ENCODE measurements around the gene PRRX2. TPM values are rescaled to one million over a fixed set of nuclear protein-coding genes. Genes with fewer than 3 reads are reported as not detected.

The PRRX2 gene
- total and polyA plus RNA-seq, 2 donors (not counting 1 experiment from before 2014, with no cell fraction given), result not detected

DNA sequence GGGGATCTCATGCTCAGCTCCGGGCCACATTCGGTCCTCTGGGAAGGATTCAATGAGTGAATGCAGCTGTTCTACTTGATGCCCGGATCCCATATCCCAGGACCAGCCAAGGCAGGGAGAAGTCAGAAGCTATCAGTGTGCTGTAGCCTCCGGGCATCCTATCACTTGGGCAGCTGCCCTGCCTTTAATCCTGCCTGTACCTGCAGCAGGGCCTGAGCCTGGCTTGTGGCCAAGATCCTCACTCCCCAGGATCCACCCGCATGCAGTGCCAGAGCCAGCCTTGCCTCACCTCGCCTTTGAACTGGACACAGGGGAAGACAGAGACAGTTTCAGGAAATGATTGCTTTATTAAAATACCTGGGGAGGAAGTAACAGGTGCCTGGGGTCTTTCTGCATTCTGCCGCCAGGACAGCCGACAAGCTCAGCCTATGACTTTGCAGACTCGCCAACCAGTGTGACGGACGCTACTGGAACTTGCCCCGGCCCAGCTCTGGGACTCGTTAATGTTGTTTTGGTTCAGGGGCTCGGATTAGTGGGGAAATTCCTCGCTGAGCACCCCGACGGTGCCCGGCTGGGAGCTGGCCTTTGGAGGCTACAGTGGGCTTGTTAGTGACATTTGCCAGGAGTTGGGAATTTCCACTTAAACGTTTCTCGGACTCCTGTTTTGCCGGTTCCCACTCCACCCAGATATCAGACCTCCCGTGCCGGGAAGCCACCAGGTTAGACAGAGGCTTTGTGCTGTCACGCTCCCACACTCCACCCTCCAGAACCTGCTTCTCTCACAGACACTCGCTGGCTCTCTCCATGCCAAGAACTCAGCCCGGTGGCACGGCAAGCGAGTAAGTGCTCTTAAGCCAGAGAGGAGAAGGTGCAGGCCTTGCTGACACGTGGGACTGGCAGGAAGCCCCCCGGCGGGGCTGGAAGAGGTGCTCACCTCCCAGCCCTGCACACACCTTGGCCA, 86.7 kb downstream of the PRRX2 start:
- CTCF ChIA-PET, result interaction anchor here (1.2 kb wide), 1 partner anchor 14 kb away, joined by 4 read pairs; no protein-coding TSS in a partner anchor
- intact Hi-C loops (cut with micrococcal nuclease), result no loop called here
- TF ChIP-seq, protein P1, sequence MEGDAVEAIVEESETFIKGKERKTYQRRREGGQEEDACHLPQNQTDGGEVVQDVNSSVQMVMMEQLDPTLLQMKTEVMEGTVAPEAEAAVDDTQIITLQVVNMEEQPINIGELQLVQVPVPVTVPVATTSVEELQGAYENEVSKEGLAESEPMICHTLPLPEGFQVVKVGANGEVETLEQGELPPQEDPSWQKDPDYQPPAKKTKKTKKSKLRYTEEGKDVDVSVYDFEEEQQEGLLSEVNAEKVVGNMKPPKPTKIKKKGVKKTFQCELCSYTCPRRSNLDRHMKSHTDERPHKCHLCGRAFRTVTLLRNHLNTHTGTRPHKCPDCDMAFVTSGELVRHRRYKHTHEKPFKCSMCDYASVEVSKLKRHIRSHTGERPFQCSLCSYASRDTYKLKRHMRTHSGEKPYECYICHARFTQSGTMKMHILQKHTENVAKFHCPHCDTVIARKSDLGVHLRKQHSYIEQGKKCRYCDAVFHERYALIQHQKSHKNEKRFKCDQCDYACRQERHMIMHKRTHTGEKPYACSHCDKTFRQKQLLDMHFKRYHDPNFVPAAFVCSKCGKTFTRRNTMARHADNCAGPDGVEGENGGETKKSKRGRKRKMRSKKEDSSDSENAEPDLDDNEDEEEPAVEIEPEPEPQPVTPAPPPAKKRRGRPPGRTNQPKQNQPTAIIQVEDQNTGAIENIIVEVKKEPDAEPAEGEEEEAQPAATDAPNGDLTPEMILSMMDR (IDR thresholded peaks at IDR 0.05), result no peak
- no peak for TF ChIP-seq EZH2 (IDR thresholded peaks at IDR 0.05; ENCODE audit: borderline replicate concordance, insufficient read depth, low read depth, low read length, poor library complexity, severe bottlenecking)
- H2AFZ ChIP-seq (ENCODE audit: insufficient read depth, low read depth, low read length, poor library complexity, severe bottlenecking), result no peak overlapping the region
- no peak overlapping the region for H3K4me2 ChIP-seq (replicated peaks; ENCODE audit: low read depth, low read length, poor library complexity, severe bottlenecking)
- DNase-seq (no peak), ATAC-seq (ENCODE audit: low read depth) (no peak)
- whole genome bisulfite sequencing (ENCODE audit: insufficient coverage), result 79% methylated on average over 28 of the region's 31 CpGs
- Mint-ChIP-seq H3K27me3 (peaks cover 17% of the 10 kb centered on the region), H3K4me1 (peaks cover 5% of the 10 kb centered on the region), H3K9me3 (ENCODE audit: insufficient read depth) (no peaks in the 10 kb centered on the region), H3K27ac (no peak overlapping the region), H3K4me3 (no peak overlapping the region)
- H3K9me3 ChIP-seq (ENCODE audit: control extremely low read depth in 1 of 3, control insufficient read depth in 2 of 3, insufficient read depth in 1 of 3, low read length in 2 of 3), result peaks cover 0 to 4% (median 0%) of the 10 kb centered on the region in 3 donors
- no peak overlapping the region for H3K4me3 ChIP-seq (ENCODE audit: control extremely low read depth in 1 of 5, extremely low read depth in 1 of 5, insufficient read depth in 1 of 5, low read depth in 2 of 5, low read length in 4 of 5)
- H3K4me1 ChIP-seq (ENCODE audit: control insufficient read depth in 2 of 2, insufficient read depth in 2 of 2, low read length in 2 of 2), result peaks cover 7 to 8% of the 10 kb centered on the region in 2 donors
- POLR2A ChIA-PET, result no interaction called here
- no peak overlapping the region for H3K27ac ChIP-seq (ENCODE audit: low read length in 2 of 2)
- H3K79me2 ChIP-seq (ENCODE audit: control insufficient read depth, insufficient read depth, low read length), result no peaks in the 10 kb centered on the region
- peaks cover 0 to 8% (median 3%) of the 10 kb centered on the region in 4 experiments for H3K27me3 ChIP-seq (replicated peaks in 1 of 4; ENCODE audit: control extremely low read depth in 1 of 4, control insufficient read depth in 3 of 4, insufficient read depth in 4 of 4, low read length in 3 of 4)
- H3K36me3 ChIP-seq (replicated peaks in 1 of 2; ENCODE audit: control extremely low read depth in 1 of 2, control insufficient read depth in 1 of 2, extremely low read depth in 1 of 2, insufficient read depth in 2 of 2, low read length in 1 of 2), result no peaks in the 10 kb centered on the region
- H4K20me1 ChIP-seq (ENCODE audit: control insufficient read depth, insufficient read depth, low read length, poor library complexity, severe bottlenecking), result no peaks in the 10 kb centered on the region
- H3K9ac ChIP-seq (ENCODE audit: low read length), result no peak overlapping the region
